ENCODE measurements around the gene FAM168A.

FAM168A gene

GRCh38 chr11:73405146-73405510 is 192.8 kb downstream of the FAM168A start:
- Histone ChIP-seq H3F3A (ENCODE audit: insufficient read depth) (0 out of 2 replicates have a peak, but pooled peaks cover 6% of the 10 kb centered on the region), H4K20me1 (ENCODE audit: low read depth, low read length) (no peaks in the 10 kb centered on the region), H3K9me3 (ENCODE audit: insufficient read depth, low read length) (no peaks in the 10 kb centered on the region), H3K9ac (ENCODE audit: low read length) (no peak overlapping the region), H3K27ac (ENCODE audit: low read depth, low read length) (no peak overlapping the region), H3K9me2 (replicated peaks; ENCODE audit: insufficient read depth, low read length) (no peaks in the 10 kb centered on the region), H3K79me2 (ENCODE audit: insufficient read depth, low read length) (no peaks in the 10 kb centered on the region), H3K27me3 (ENCODE audit: low read length) (no peaks in the 10 kb centered on the region), H3K4me2 (ENCODE audit: low read depth, low read length, poor library complexity, severe bottlenecking) (no peak overlapping the region), H2AFZ (ENCODE audit: low read depth, low read length, severe bottlenecking) (no peak overlapping the region), H3K4me3 (ENCODE audit: insufficient read depth, low read length, poor library complexity, severe bottlenecking) (no peak overlapping the region), H3K36me3 (ENCODE audit: low read length) (no peaks in the 10 kb centered on the region)
- TF ChIP-seq EZH2phosphoT487 (conservative IDR thresholded peaks at IDR 0.05; ENCODE audit: low read length) (no peak), CTCF (IDR thresholded peaks at IDR 0.05; ENCODE audit: insufficient read depth, low read length, poor library complexity, severe bottlenecking) (no peak)

GRCh38 chr11:73404506-73405145 is 193.3 kb downstream of the FAM168A start:
- no peaks in the 10 kb centered on the region for H3K79me2 ChIP-seq (ENCODE audit: insufficient read depth, low read length)
- no peaks in the 10 kb centered on the region for H3K27me3 ChIP-seq (ENCODE audit: low read length)
- no peak overlapping the region for H3K4me3 ChIP-seq (ENCODE audit: insufficient read depth, low read length, poor library complexity, severe bottlenecking)
- H3K9ac ChIP-seq (ENCODE audit: low read length) = no peak overlapping the region
- no peak overlapping the region for H3K4me2 ChIP-seq (ENCODE audit: low read depth, low read length, poor library complexity, severe bottlenecking)
- no peak overlapping the region for H3K27ac ChIP-seq (ENCODE audit: low read depth, low read length)
- no peaks in the 10 kb centered on the region for H4K20me1 ChIP-seq (ENCODE audit: low read depth, low read length)
- 0 out of 2 replicates have a peak, but pooled peaks cover 6% of the 10 kb centered on the region for H3F3A ChIP-seq (ENCODE audit: insufficient read depth)
- H3K36me3 ChIP-seq (ENCODE audit: low read length) = no peaks in the 10 kb centered on the region
- TF ChIP-seq CTCF (IDR thresholded peaks at IDR 0.05; ENCODE audit: insufficient read depth, low read length, poor library complexity, severe bottlenecking) = no peak
- no peak for TF ChIP-seq EZH2phosphoT487 (conservative IDR thresholded peaks at IDR 0.05; ENCODE audit: low read length)
- no peaks in the 10 kb centered on the region for H3K9me3 ChIP-seq (ENCODE audit: insufficient read depth, low read length)
- no peak overlapping the region for H2AFZ ChIP-seq (ENCODE audit: low read depth, low read length, severe bottlenecking)
- H3K9me2 ChIP-seq (replicated peaks; ENCODE audit: insufficient read depth, low read length) = no peaks in the 10 kb centered on the region

GRCh38 chr11:73404048-73404447 is 193.9 kb downstream of the FAM168A start:
- Histone ChIP-seq H3K27me3 (ENCODE audit: low read length) (no peaks in the 10 kb centered on the region), H4K20me1 (ENCODE audit: low read depth, low read length) (no peaks in the 10 kb centered on the region), H3K9ac (ENCODE audit: low read length) (no peak overlapping the region), H3K4me2 (ENCODE audit: low read depth, low read length, poor library complexity, severe bottlenecking) (no peak overlapping the region), H3K9me3 (ENCODE audit: insufficient read depth, low read length) (no peaks in the 10 kb centered on the region), H3K27ac (ENCODE audit: low read depth, low read length) (no peak overlapping the region), H2AFZ (ENCODE audit: low read depth, low read length, severe bottlenecking) (no peak overlapping the region), H3K4me3 (ENCODE audit: insufficient read depth, low read length, poor library complexity, severe bottlenecking) (no peak overlapping the region), H3K79me2 (ENCODE audit: insufficient read depth, low read length) (no peaks in the 10 kb centered on the region), H3K9me2 (replicated peaks; ENCODE audit: insufficient read depth, low read length) (no peaks in the 10 kb centered on the region), H3K36me3 (ENCODE audit: low read length) (no peaks in the 10 kb centered on the region), H3F3A (ENCODE audit: insufficient read depth) (0 out of 2 replicates have a peak, but pooled peaks cover 6% of the 10 kb centered on the region)
- TF ChIP-seq EZH2phosphoT487 (conservative IDR thresholded peaks at IDR 0.05; ENCODE audit: low read length) (no peak), CTCF (IDR thresholded peaks at IDR 0.05; ENCODE audit: insufficient read depth, low read length, poor library complexity, severe bottlenecking) (no peak)
